CD4-positive, alpha-beta T cell treated with Interleukin-12 subunit alpha and Interleukin-12 subunit beta, for 1 hour (primary cell): ENCODE data around the gene PRMT5.

Experiments used
- DNase-seq: peaks from one replicate; pipeline ENCODE4 v3.0.0-alpha.2; 2020

PRMT5 gene

DNA sequence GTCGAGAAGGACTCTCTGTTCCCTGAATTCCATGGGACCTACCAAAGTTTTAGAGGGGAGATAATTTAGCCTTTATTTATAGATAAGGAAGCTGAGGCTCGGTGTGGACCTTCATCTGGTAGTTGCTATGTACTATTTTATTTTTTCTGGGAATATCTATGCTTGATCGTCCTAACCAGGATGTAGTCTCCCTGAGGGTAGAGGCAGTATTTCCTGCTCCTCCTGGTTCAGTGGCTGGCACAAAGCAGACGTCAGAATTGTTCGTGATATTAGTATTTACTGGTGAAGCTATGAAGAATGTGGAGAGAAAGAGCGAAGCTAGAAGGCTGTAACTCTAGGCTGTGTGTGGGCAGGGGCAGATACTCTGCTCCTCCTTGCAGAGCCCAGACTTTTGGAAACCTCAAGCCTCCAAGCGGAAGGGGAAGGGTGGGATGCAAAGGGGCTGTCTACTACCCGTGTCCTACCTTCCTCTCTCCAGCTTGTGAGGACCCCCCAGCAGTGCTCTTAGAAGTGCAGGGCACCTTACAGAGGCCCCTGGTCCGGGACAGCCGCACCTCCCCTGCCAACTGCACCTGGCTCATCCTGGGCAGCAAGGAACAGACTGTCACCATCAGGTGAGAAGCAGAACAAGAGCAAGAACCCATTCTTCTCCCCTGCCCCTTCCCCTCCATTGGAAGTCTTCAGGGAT is 56.2 kb downstream of the PRMT5 start:
- no peak for DNase-seq

- DNase-seq = peak; percentile 80
These were observed 56.9 kb downstream of the PRMT5 start for GRCh38 chr14:22872033-22872832.

GRCh38 chr14:22871224-22872032 is 57.7 kb downstream of the PRMT5 start, which contains the start of gene LRP10:
Gene LRP10, plus strand, starts transcription at chr14:22871740. Its CDS starts 564 bp downstream, at chr14:22872304.
- peak; percentile 83 for DNase-seq

DNA sequence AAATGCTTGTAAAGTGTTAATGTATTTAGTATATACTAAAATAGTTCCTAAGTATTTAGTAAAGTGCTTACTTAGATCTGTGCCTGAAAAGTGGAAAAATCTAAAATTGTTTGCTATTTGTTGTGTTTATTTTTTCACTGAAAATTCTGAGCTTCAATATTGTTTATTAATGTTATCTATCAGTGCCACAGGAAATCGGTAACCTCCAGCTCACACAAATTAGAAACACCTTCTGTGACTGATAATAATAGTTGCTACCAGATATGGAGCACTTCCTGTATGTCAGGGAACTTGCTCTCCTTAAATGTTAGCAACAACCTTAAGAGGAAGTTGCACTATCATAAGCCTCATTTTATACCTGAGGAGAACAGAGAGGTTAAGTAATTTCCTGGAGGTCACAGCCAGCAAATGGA is 58.4 kb downstream of the PRMT5 start:
- no peak for DNase-seq
